NCI-H1092 treated with DMSO at 0.1 percent for 48 hours (cell line): ENCODE measurements around the gene CPNE2.
"Not testable (repeated sequence)": the region's sequence is repeated elsewhere in the genome, so short reads cannot be mapped to it uniquely, and the experiment has no call there.

Experiments used
- DNase-seq: peaks from one replicate; lab custom pipeline; 2025; lab: John Stamatoyannopoulos, UW

The CPNE2 gene

GRCh38 chr16:57098188-57098841 is 5.9 kb downstream of the CPNE2 start:
- DNase-seq: no peak

DNA sequence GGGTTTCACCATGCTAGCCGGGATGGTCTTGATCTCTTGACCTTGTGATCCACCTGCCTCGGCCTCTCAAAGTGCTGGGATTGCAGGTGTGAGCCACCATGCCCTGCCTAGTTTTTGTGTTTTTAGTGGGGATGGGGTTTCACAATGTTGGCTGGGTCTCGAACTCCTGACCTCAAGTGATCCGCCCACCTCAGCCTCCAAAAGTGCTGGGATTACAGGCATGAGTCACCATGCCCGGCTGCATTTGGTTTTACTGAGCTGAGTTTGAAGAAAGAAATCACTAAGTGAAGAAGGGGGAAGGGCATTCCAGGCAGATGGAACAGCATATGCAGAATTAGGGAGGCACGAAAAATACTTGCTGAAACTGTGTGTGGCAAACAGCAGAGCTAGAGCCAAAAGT is 7.6 kb downstream of the CPNE2 start:
- not testable (repeated sequence) for DNase-seq

- DNase-seq: no peak
Measured at GRCh38 chr16:57100445-57100844, 8.1 kb downstream of the CPNE2 start.

DNA sequence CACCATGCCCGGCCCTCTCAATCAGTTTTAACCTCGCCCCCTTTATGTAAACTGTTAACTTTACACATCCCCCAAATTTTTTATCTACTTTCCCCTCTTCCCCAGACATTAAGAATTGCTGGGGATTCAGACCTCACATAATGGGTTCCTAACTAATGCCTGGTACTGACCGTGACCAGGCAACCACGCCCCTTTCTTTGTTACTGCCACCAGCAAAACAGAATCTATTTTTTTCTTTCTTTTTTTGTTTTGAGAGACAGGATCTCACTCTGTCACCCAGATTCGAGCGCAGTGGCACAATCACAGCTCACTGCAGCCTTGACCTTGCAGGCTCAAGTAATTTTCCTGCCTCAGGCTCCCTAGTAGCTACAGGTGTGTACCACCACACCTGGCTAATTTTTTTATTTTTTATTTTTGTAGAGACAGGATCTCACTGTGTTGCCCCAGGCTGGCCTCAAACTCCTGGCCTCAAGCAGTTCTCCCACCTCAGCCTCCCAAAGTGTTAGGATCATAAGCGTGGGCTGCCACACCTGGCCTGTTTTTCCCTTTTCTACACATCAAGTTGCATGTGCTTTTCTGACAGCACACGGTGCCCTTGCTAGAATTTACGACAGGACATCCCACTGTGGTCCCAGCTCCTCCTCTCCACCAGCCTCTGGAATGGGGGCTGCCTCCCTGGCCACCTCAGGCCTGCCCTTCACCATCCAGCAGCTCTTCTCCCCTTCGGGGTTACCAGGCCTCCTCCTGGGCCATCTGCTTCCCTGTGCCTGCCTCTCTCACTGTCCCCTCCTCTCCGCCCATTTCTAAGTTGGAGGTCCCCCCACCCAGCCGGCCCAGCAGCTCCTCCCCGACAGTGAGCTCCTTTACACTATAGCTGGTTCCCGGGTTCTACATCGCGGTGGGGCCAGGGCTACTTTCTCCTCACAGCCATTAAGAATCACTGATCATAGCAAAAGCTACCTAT is 10.8 kb downstream of the CPNE2 start:
- DNase-seq: no peak

DNA sequence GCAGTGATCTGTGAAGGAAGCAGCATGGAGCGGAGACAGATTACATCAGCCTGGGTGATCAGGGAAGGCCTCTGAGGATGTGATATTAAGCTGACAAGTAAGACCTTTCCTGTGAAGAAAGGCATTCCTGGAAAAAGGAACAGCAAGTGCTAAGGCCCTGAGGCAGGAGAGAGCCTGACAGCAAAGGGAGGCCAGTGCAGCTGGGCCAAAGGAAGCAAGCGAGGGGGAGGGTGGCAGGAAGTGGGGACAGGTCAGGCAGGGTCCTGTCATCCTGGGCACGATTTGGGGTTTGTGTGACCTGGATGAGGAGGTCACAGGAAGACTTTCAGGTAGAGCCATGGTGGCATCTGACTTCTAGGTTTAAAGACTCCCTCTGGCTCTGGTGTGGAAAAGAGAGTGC is 12.3 kb downstream of the CPNE2 start:
- no peak for DNase-seq

DNA sequence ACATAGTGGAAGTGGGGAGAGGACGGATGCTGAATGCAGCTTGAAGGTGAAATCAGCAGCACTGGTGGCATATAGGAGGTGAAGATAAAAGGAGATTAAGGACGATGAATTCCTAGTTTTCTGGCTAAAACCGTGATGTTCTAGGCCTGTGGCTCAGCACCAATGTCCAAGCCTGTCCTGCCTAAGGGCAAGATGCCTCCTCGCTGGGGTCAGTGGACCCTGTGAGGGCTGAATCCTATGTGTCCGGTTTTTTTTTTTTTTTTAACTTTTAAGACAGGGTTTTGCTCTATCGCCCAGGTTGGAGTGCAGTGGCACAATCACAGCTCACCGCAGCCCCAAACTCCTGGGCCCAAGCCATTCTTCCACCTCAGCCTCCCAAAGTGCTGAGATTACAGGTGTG is 12.8 kb downstream of the CPNE2 start:
- no peak for DNase-seq

- DNase-seq: no peak
Measured at GRCh38 chr16:57106767-57107166, 14.4 kb downstream of the CPNE2 start.

- no peak for DNase-seq
Measured at GRCh38 chr16:57107321-57107922, 15.0 kb downstream of the CPNE2 start.

GRCh38 chr16:57108432-57108831 is 16.0 kb downstream of the CPNE2 start:
- DNase-seq: no peak

DNA sequence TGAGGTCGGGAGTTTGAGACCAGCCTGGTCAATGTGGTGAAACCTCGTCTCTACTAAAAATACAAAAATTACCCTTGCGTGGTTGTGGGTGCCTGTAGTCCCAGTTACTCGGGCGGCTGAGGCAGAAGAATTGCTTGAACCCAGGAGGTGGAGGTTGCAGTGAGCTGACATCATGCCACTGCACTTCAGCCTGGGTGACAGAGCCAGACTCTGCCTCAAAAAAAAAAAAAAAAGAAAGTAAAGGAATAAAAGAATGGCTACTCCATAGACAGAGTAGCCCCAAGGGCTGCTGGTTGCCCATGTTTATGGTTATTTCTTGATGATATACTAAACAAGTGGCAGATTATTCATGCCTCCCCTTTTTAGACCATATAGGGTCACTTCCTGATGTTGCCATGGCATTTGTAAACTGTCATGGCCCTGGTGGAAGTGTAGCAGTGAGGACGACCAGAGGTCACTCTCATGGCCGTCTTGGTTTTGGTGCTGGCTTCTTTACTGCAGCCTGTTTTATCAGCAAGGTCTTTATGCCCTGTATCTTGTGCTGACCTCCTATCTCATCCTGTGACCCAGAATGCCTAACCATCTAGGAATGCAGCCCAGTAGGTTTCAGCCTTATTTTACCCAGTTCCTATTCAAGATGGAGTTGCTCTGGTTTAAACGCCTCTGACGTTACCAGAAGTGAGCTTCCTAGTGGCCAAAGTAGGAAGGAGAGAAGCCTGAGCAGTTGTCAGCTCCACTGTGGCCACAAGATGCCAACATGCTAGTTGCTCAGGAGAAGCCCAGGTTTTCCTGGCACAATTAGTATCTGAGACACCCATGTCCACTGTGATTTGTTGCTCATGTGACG is 17.1 kb downstream of the CPNE2 start:
- DNase-seq: not testable (repeated sequence)

GRCh38 chr16:57110937-57111336 is 18.6 kb downstream of the CPNE2 start:
- no peak for DNase-seq

DNA sequence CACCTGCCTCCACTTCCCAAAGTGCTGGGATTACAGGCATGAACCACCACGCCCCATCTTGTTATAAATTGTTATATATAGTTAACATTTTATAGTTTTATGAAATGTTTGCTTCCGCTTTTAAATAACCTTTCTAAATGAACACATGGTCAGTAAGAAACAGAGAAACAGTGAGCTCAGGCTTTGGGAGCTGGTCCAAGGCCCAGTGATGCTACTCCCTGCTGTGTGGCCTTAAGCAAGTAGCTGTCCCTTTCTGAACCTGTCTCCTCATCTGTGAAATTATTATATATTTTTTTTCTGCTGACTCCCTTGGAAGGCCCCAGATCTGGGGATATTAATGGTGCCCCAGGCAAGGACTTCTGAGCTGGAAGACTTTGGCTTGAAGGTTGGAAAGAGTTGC is 19.0 kb downstream of the CPNE2 start:
- no peak for DNase-seq

GRCh38 chr16:57112403-57113041 is 20.1 kb downstream of the CPNE2 start:
- DNase-seq: no peak

DNA sequence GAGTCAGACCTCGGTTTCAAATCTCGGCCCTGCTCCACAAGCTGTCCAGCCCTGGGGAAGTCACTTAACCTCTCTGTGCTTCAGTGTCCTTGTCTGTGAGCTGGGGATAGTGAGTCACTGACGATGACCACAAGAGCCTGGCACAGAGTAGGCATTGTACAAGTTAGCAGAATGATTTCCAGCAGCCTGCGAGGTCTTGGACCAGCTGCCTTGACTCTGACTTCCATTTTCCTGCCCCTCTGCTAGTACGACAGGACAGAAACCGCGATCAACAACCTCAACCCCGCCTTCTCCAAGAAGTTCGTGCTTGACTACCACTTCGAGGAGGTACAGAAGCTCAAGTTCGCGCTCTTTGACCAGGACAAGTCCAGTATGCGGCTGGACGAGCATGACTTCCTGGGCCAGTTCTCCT is 20.7 kb downstream of the CPNE2 start:
- DNase-seq: no peak

GRCh38 chr16:57113664-57114063 is 21.3 kb downstream of the CPNE2 start:
- DNase-seq: no peak

DNA sequence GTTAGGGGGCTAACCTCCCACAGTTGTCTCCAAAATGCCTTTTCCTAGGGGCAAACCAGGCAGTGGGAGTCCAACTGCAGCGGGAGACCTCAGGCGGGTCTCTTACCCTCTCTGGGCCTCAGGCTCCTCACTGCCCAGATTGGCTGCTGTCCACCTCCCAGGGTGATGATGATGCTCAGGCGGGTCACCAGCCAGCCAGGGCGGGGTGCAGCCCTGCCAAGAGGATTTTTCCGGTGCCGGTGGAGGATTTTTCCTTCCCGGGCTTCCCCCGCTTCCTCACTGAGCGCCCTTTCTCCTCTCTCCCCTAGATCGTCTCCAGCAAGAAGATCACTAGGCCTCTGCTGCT is 22.8 kb downstream of the CPNE2 start:
- DNase-seq: no peak

GRCh38 chr16:57115514-57116182 is 23.3 kb downstream of the CPNE2 start:
- peak; percentile 84 for DNase-seq

DNA sequence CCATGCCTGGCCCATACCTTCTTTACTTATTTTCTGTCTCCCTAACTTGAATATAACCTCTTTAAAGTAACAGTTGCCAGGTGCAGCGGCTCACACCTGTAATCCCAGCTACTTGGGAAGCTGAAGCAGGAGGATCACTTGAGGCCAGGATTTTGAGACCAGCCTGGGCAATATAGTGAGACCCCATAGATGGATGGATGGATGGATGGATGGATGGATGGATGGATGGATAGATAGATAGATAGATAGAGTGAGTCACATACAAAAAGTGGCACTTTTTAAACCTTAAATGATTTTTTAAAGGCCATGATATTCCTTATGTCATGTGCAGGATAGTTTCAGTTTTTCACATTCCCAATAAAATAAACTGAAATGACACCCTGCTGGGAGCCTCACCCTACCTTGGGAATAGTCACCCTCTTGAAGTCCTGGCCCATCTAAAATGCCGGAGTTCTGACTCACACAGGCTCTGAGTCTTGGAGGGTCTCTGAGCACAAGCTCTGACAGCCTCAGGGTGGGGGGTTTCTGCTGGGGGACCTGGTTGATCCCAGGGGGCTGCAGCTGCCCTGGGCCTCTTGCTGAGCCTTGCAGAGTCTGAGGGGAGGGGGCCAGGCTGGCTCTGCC is 26.2 kb downstream of the CPNE2 start:
- no peak for DNase-seq

- no peak for DNase-seq
Measured at GRCh38 chr16:57123216-57123973, 31.0 kb downstream of the CPNE2 start.
